Activated T-helper 2 cell treated with anti-CD3 and anti-CD28 coated beads, Interferon-gamma antibody, Interleukin-2, Interleukin-4, amounts not matched to agents 10 μg/mL and 5 μg/mL and 100 μg/mL, durations not matched to agents 14 hours and 24 hours and 36 hours (primary cell): ENCODE data around the gene SNF8. TPM values are rescaled to one million over a fixed set of nuclear protein-coding genes. Genes with fewer than 3 reads are reported as not detected.
A peak's percentile ranks its signal among the peaks of the same experiment; 100 is the strongest.

ENCODE experiments used
- DNase-seq: peaks from one replicate; pipeline ENCODE4 v3.0.0; 2021; ENCODE audit warnings: low spot score
- H3K27ac Mint-ChIP-seq: one replicate; pipeline ENCODE4 v1.8.0; 2021; ENCODE audit warnings: mixed read lengths
- H3K27me3 Mint-ChIP-seq: one replicate; pipeline ENCODE4 v1.8.0; 2021; ENCODE audit warnings: low read depth, mixed read lengths
- H3K36me3 Mint-ChIP-seq: one replicate; pipeline ENCODE4 v1.8.0; 2021; ENCODE audit warnings: low read depth, mixed read lengths
- H3K4me1 Mint-ChIP-seq: one replicate; pipeline ENCODE4 v1.8.0; 2021; ENCODE audit warnings: low read depth, mixed read lengths
- H3K4me3 Mint-ChIP-seq: one replicate; pipeline ENCODE4 v1.8.0; 2021; ENCODE audit warnings: low read depth, mild to moderate bottlenecking, moderate library complexity, mixed read lengths
- H3K9me3 Mint-ChIP-seq: one replicate; pipeline ENCODE4 v1.8.0; 2021; ENCODE audit warnings: mixed read lengths
- intact Hi-C: fragments of 100-400 bp; cut with micrococcal nuclease; formaldehyde crosslinking; loops from one replicate; pipeline ENCODE4 v1.15.1; 2023
- total RNA-seq: library from RNA; stranded (reverse); gene quantifications from 2 replicates; pipeline ENCODE4 v1.2.3, GENCODE V29; 2022

The SNF8 gene
- total RNA-seq, 1 donor from 2014 or later, result 145 TPM

DNA sequence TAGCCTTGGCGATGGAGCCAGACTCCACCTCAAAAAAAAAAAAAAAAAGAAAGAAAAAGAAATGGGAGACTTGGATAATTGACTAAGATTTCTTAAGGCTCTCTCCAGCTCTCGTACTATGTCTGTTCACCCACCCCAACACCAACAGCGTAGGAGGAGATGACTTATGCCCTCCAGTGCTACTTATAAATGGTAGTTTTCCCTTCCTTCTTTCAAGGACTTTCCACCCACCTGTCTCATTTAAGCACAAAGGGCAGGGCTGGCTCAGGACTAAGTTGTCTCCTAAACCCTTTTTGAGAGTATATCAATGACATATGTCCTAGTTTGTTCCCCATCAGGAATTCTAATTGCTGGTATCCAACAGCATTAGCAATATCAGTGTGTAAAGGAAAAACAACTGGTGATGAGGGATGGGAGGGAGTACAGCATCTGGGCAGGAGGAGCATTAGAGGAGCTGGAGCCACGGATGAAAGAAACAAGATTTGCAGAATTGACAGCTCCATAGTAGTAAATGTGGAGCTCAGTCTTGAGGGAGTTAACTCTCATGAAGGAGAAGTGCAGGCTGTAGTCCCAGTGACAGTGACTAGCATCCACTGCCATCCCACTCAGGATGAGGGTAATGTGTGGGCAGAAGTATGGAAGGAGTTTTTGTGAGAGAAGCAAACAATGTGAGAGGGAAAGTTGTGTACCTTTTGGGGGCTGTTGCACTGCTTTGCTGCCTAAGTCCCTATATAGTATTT, 19.2 kb downstream of the SNF8 start:
- DNase-seq, result no peak
- Mint-ChIP-seq H3K4me3 (no peak overlapping the region), H3K27me3 (no peaks in the 10 kb centered on the region), H3K27ac (no peak overlapping the region), H3K36me3 (peaks cover 80% of the 10 kb centered on the region), H3K9me3 (no peaks in the 10 kb centered on the region), H3K4me1 (peaks cover 7% of the 10 kb centered on the region)
- intact Hi-C loops, result no loop called here

DNA sequence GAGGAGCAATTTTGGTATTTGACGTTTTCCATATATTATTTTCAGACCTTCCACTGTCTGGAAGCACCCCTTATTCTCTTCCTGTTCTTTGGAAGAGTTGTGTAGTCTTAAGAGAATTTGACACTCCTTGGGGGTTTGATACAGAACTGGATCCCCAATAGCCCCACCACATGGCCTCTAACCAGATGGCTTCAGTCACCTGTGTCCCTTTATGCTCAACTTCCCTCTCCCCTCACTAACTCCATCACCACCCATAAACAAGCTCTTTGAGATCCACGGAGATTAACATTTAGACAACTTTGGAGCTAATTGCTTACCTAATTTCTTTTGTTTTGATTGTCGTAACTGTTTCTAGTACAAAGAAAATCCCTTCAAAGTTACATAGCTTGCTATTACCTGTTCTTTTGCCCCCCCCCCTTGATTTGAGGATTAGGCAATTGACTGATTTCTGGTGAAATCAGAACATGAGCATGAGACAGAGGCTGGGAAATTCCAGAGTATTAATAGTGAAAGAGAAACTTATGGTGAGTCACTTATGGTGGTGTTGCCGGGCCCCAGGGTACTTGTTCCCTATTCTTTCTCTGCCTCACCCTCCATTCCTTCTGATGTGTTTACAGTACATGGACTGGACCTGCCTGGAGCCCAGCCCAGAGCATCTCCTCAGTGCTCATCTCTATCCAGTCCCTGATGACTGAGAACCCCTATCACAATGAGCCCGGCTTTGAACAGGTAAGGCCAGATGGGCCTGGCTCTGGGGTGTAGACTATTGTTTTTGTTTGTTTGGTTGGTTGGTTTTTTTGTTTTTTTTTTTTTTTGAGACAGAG, 29.0 kb downstream of the SNF8 start:
- peak overlapping the region; percentile 98 for H3K27ac Mint-ChIP-seq
- peaks cover 43% of the 10 kb centered on the region for H3K4me1 Mint-ChIP-seq
- DNase-seq, result peak; percentile 39
- no peaks in the 10 kb centered on the region for H3K9me3 Mint-ChIP-seq
- H3K36me3 Mint-ChIP-seq, result peaks cover 78% of the 10 kb centered on the region
- intact Hi-C loops, result loop anchor here (1.0 kb wide), 1 partner anchor 29 kb away; the partner anchor contains the start of gene SNF8
- no peaks in the 10 kb centered on the region for H3K27me3 Mint-ChIP-seq
- peak overlapping the region; percentile 33 for H3K4me3 Mint-ChIP-seq

DNA sequence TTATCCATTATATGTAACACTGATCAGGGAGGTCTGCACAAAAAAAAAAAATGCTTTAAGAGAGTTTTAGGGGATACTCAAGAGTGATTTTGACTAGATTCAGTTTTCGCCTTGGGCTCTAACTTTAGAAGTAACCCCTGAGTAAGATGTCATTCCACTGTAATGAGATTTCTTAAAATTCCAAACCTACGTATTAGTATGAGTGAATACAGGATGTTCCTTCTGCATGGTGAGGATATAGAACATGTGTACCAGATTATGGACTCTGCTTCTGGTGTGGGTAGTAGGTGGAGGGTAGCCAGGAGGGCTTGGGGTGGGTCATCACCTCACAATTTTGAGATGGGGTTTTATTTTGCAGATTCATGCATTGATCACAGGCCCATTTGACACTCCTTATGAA, 32.2 kb downstream of the SNF8 start:
- intact Hi-C loops, result no loop called here
- peaks cover 77% of the 10 kb centered on the region for H3K36me3 Mint-ChIP-seq
- H3K27me3 Mint-ChIP-seq, result no peaks in the 10 kb centered on the region
- H3K4me3 Mint-ChIP-seq, result no peak overlapping the region
- H3K4me1 Mint-ChIP-seq, result peaks cover 60% of the 10 kb centered on the region
- no peaks in the 10 kb centered on the region for H3K9me3 Mint-ChIP-seq
- no peak for DNase-seq
- peak overlapping the region; percentile 4 for H3K27ac Mint-ChIP-seq

GRCh38 chr17:48910370-48910769, 34.3 kb downstream of the SNF8 start:
- Mint-ChIP-seq H3K4me1 (peaks cover 52% of the 10 kb centered on the region), H3K27ac (no peak overlapping the region), H3K9me3 (no peaks in the 10 kb centered on the region), H3K36me3 (peaks cover 57% of the 10 kb centered on the region), H3K27me3 (no peaks in the 10 kb centered on the region), H3K4me3 (peak overlapping the region; percentile 87)
- DNase-seq, result no peak
- intact Hi-C loops, result no loop called here

GRCh38 chr17:48909783-48910182, 34.9 kb downstream of the SNF8 start:
- no peak for DNase-seq
- Mint-ChIP-seq H3K36me3 (peaks cover 57% of the 10 kb centered on the region), H3K4me3 (peak overlapping the region; percentile 87), H3K27me3 (no peaks in the 10 kb centered on the region), H3K27ac (peak overlapping the region; percentile 79), H3K9me3 (no peaks in the 10 kb centered on the region), H3K4me1 (peaks cover 49% of the 10 kb centered on the region)
- intact Hi-C loops, result loop anchor here (10.0 kb wide), 1 partner anchor 285 kb away; no protein-coding TSS in a partner anchor

GRCh38 chr17:48908853-48909394, 35.7 kb downstream of the SNF8 start:
- intact Hi-C loops, result loop anchor here (1.0 to 10.0 kb wide), 2 partner anchors 17 to 286 kb away; partner anchors contain the start of gene ATP5MC1
- H3K4me3 Mint-ChIP-seq, result peak overlapping the region; percentile 87
- H3K27ac Mint-ChIP-seq, result peak overlapping the region; percentile 79
- no peaks in the 10 kb centered on the region for H3K9me3 Mint-ChIP-seq
- DNase-seq, result peak; percentile 77
- H3K36me3 Mint-ChIP-seq, result peaks cover 49% of the 10 kb centered on the region
- H3K27me3 Mint-ChIP-seq, result no peaks in the 10 kb centered on the region
- peaks cover 43% of the 10 kb centered on the region for H3K4me1 Mint-ChIP-seq

- Mint-ChIP-seq H3K4me3 (peak within 1 kb of the TSS; percentile 87), H3K27ac (peak within 1 kb of the TSS; percentile 95), H3K36me3 (peaks cover 43% of the 10 kb centered on the region), H3K27me3 (no peaks in the 10 kb centered on the region), H3K9me3 (no peaks in the 10 kb centered on the region), H3K4me1 (peaks cover 39% of the 10 kb centered on the region)
- DNase-seq, result peak; percentile 82
- intact Hi-C loops, result loop anchor here (1.0 to 10.0 kb wide), 2 partner anchors 16 to 287 kb away; partner anchors contain the start of gene ATP5MC1
Observed at GRCh38 chr17:48908047-48908843, 36.4 kb downstream of the SNF8 start, which contains the start of gene UBE2Z. Gene UBE2Z (plus strand): TSS chr17:48908407. CDS start chr17:48908504, 97 bp downstream.

DNA sequence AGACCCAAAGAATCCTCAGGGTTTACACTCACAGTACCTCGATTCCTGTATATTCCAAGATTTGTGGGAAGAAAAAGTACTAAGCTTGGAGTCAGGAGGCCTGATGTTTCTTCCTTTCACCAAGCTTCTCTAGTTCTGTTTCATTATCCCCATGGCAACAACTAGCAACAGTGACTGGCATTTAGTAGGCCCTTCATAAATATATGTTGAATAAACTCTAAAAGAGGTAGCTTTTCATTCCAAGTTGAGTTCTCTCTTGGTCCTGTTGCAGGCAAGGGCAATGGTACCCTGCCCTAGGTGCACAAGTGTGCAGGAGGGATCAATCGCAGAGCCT, 37.0 kb downstream of the SNF8 start:
- Mint-ChIP-seq H3K27me3 (no peaks in the 10 kb centered on the region), H3K4me3 (peak overlapping the region; percentile 87), H3K27ac (peak overlapping the region; percentile 95), H3K4me1 (peaks cover 35% of the 10 kb centered on the region), H3K9me3 (no peaks in the 10 kb centered on the region), H3K36me3 (peaks cover 38% of the 10 kb centered on the region)
- intact Hi-C loops, result loop anchor here (1.0 to 10.0 kb wide), 2 partner anchors 15 to 287 kb away; partner anchors contain the start of gene ATP5MC1
- no peak for DNase-seq

GRCh38 chr17:48905987-48906515, 38.6 kb downstream of the SNF8 start:
- Mint-ChIP-seq H3K36me3 (peaks cover 21% of the 10 kb centered on the region), H3K4me3 (no peak overlapping the region), H3K4me1 (peaks cover 20% of the 10 kb centered on the region), H3K27me3 (no peaks in the 10 kb centered on the region), H3K9me3 (no peaks in the 10 kb centered on the region), H3K27ac (no peak overlapping the region)
- intact Hi-C loops, result loop anchor here (10.0 kb wide), 1 partner anchor 289 kb away; no protein-coding TSS in a partner anchor
- DNase-seq, result no peak

DNA sequence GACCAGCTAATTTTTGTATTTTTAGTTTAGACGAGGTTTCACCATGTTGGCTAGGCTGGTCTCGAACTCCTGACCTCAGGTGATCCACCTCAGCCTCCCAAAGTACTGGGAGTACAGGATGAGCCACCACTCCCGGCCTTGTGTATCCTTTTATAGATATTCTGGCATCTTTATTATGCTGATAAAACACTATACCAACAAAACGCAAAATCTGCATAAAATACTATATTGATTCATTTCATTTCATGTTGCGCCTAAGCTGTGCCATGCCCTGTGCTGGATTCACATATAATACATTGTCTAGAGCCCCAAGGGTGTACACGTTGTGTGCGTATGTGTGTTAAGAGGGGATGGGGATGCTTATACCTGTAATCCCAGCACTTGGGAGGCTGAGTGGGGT, 40.2 kb downstream of the SNF8 start:
- Mint-ChIP-seq H3K27me3 (no peaks in the 10 kb centered on the region), H3K4me3 (no peak overlapping the region), H3K27ac (no peak overlapping the region), H3K9me3 (no peaks in the 10 kb centered on the region), H3K4me1 (peaks cover 6% of the 10 kb centered on the region), H3K36me3 (peaks cover 6% of the 10 kb centered on the region)
- DNase-seq, result no peak
- intact Hi-C loops, result loop anchor here (10.0 kb wide), 1 partner anchor 290 kb away; no protein-coding TSS in a partner anchor

- Mint-ChIP-seq H3K36me3 (peaks cover 2% of the 10 kb centered on the region), H3K9me3 (no peaks in the 10 kb centered on the region), H3K4me1 (peaks cover 3% of the 10 kb centered on the region), H3K27me3 (no peaks in the 10 kb centered on the region), H3K27ac (no peak overlapping the region), H3K4me3 (no peak overlapping the region)
- intact Hi-C loops, result loop anchor here (10.0 kb wide), 1 partner anchor 291 kb away; no protein-coding TSS in a partner anchor
- no peak for DNase-seq
Observed at GRCh38 chr17:48903401-48903800, 41.2 kb downstream of the SNF8 start.

DNA sequence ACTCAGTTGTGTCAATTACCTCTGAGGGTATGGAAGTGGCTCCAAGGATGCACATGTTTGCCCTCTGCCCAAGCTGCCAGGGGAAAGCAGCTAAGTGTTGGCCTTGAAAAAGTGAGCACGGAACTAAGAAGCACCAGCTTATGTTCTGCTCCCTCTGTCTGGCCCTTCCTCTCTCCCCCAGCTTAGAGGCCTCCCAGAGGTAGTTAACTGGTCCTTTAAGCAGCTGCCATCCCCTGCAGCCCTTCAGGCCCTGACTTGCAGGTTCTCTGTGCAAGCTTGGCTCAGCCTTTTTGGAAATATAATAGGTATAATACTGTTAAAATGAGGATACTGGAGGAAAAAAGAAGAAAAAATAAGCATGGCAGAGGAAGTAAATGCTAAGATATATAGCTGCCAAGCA, 43.4 kb downstream of the SNF8 start:
- H3K27me3 Mint-ChIP-seq, result no peaks in the 10 kb centered on the region
- no peaks in the 10 kb centered on the region for H3K9me3 Mint-ChIP-seq
- peaks cover 11% of the 10 kb centered on the region for H3K36me3 Mint-ChIP-seq
- peaks cover 4% of the 10 kb centered on the region for H3K4me1 Mint-ChIP-seq
- H3K27ac Mint-ChIP-seq, result no peak overlapping the region
- no peak for DNase-seq
- no peak overlapping the region for H3K4me3 Mint-ChIP-seq
- intact Hi-C loops, result loop anchor here (10.0 kb wide), 1 partner anchor 294 kb away; no protein-coding TSS in a partner anchor
